PFSK-1 (cell line): ENCODE measurements around the gene UQCR11.

Experiments
- FOXP2 ChIP-seq: optimal IDR thresholded peaks from 2 replicates; pipeline ENCODE3; 2011; ENCODE audit warnings: borderline replicate concordance, control low read depth, inconsistent platforms; ENCODE audit not compliant: insufficient read depth; ENCODE audit errors: extremely low read length, extremely low read depth
- POLR2AphosphoS5 ChIP-seq: IDR thresholded peaks from 2 replicates; pipeline ENCODE4 v1.6.1; 2012; ENCODE audit warnings: low read depth, mild to moderate bottlenecking, control low read depth, low read length, moderate library complexity
- SIN3A ChIP-seq: IDR thresholded peaks from 2 replicates; pipeline ENCODE4 v1.6.1; 2012; ENCODE audit warnings: mild to moderate bottlenecking, low read length, moderate library complexity, borderline replicate concordance; ENCODE audit not compliant: insufficient read depth
- TAF1 ChIP-seq: IDR thresholded peaks from 2 replicates; pipeline ENCODE4 v1.6.1; 2012; ENCODE audit warnings: low read length, control low read depth, borderline replicate concordance; ENCODE audit not compliant: insufficient read depth
- TF ChIP-seq, protein P1 (sequence below), 2 experiments: IDR thresholded peaks; 2 replicates each; pipeline versions ENCODE4 v1.6.1 to v1.8.0; 2011 to 2012; ENCODE audit warnings: low read depth in 2 of 2, low read length in 2 of 2, control low read depth in 1 of 2, inconsistent platforms in 1 of 2, mild to moderate bottlenecking in 1 of 2, moderate library complexity in 1 of 2; ENCODE audit not compliant: insufficient read depth in 1 of 2

The UQCR11 gene

DNA sequence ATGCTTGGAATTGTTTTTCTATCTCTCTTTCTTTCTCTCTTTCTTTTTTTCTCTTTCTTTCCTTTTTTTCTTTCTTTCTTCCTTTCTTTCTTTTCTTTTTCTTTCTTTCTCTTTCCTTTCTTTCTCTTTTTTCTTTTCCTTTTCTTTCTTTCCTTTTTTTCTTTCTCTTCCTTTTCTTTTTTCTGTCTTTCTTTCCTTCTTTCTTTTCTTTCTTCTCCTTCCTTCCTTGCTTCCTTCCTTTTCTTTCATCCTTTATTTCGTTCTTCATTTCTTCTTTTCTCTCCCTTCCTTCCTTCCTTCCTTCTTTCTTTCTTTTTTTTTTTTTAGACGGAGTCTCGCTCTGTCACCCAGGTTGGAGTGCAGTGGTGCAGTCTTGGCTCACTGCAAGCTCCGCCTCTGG, 35.3 kb downstream of the UQCR11 start:
- TF ChIP-seq, protein P1, sequence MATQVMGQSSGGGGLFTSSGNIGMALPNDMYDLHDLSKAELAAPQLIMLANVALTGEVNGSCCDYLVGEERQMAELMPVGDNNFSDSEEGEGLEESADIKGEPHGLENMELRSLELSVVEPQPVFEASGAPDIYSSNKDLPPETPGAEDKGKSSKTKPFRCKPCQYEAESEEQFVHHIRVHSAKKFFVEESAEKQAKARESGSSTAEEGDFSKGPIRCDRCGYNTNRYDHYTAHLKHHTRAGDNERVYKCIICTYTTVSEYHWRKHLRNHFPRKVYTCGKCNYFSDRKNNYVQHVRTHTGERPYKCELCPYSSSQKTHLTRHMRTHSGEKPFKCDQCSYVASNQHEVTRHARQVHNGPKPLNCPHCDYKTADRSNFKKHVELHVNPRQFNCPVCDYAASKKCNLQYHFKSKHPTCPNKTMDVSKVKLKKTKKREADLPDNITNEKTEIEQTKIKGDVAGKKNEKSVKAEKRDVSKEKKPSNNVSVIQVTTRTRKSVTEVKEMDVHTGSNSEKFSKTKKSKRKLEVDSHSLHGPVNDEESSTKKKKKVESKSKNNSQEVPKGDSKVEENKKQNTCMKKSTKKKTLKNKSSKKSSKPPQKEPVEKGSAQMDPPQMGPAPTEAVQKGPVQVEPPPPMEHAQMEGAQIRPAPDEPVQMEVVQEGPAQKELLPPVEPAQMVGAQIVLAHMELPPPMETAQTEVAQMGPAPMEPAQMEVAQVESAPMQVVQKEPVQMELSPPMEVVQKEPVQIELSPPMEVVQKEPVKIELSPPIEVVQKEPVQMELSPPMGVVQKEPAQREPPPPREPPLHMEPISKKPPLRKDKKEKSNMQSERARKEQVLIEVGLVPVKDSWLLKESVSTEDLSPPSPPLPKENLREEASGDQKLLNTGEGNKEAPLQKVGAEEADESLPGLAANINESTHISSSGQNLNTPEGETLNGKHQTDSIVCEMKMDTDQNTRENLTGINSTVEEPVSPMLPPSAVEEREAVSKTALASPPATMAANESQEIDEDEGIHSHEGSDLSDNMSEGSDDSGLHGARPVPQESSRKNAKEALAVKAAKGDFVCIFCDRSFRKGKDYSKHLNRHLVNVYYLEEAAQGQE (IDR thresholded peaks at IDR 0.05; ENCODE audit: insufficient read depth in 1 of 2, low read depth in 2 of 2, low read length in 2 of 2) = no peak
- no peak for TF ChIP-seq POLR2AphosphoS5
- no peak for TF ChIP-seq TAF1
- TF ChIP-seq SIN3A = no peak
- no peak for TF ChIP-seq FOXP2

DNA sequence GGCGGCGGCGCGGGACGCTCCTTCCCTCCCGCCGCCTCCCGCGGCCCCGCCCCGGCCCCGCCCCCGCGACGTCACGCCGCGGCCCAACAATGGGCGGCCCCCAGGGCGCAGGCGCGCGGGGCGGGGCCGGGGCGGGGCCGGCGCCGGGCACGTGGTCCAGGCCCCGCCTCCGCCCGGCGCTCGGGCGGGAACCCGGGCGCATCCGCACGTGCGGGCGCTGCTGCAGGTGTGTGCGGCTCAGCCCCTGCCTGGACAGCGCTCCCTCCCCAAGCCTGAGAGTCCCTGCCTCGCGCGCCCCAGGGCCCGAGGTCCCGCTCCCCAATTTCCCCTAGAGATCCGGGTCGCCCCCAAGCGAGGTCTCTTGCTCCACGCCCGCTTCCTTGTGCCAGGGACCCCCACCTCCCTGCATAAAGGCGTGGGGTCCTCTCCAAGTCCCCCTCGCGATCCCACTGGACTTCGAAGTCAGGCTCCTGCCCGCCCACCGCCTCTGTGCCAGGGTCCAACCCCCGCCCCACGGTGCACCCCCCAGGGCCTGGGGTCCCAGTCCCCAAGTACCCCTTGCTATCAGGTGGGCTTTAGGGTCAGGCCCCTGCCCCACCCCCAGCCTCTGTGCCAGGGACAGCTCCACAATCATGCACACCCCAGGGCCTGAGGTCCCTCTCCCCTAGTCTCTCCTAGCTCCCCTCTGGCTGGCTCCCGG, 36.8 kb downstream of the UQCR11 start, which contains the start of gene MEX3D:
Gene MEX3D (minus strand): TSS at position 6 of the 700 bp plus-strand sequence. CDS start 267 bp downstream, outside the sequence.
- no peak for TF ChIP-seq TAF1
- TF ChIP-seq FOXP2 = peak; percentile 65
- no peak for TF ChIP-seq SIN3A
- TF ChIP-seq POLR2AphosphoS5 = no peak

DNA sequence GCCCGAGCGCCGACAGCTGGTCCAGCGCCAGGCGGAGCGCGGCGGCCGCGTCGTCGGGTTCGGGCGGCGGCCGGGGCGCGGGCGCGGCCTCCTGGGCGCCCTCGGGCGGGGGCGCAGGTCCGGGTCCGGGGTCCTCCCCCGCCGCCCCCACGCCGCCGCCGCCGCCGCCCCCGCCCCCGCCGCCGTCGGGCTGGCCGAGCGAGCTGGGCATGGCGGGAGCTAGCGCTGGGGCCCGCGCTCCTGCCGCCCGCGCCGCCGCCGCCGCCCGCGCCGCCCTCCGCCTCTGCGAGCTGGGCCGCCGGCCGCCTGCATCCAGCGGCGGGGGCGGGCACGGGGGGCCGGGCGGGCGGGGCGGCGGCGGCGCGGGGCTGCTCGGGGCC, 37.4 kb downstream of the UQCR11 start:
- TF ChIP-seq FOXP2 = no peak
- no peak for TF ChIP-seq POLR2AphosphoS5
- TF ChIP-seq TAF1 = no peak
- no peak for TF ChIP-seq SIN3A
- TF ChIP-seq, protein P1 (IDR thresholded peaks at IDR 0.05; ENCODE audit: insufficient read depth in 1 of 2, low read depth in 2 of 2, low read length in 2 of 2) = no peak

DNA sequence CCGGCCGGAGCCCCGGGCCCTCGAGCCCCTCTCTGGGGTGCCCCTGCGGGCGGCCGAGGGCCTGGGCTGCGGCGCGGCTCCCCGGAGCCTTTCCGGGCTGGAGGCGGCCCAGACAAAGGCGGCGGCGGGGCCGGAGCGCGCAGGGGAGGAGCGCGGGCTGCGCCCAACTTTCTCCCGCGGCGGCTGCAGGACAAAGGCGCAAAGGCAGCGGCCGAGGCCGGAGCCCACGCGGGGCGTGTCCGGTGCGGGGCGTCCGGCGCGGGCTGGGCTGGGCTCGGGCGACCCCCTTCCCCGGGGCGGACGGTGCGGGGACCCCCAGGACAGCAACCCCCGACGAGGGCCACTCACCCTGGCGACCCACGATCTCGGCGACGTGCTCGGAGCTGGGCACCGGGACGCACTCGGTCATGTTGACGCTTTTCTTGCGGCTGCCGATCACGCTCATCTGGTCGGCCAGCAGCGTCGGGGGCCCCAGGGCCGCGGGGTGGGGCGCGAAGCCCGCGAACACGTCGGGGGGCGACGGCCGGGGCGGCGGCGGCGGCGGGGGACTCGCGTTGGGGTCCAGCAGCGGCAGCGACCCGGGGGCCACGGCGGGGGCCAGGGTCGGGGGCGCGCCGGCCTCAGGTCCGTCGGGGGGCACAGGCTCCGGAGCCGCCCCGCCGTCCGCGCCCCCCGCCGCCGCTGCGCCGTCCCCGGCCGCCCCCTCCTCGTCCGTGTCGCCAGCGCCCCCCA, 38.0 kb downstream of the UQCR11 start:
- TF ChIP-seq SIN3A (no peak), TAF1 (no peak), FOXP2 (no peak), POLR2AphosphoS5 (no peak)
- TF ChIP-seq, protein P1 (IDR thresholded peaks at IDR 0.05; ENCODE audit: insufficient read depth in 1 of 2, low read depth in 2 of 2, low read length in 2 of 2) = no peak

DNA sequence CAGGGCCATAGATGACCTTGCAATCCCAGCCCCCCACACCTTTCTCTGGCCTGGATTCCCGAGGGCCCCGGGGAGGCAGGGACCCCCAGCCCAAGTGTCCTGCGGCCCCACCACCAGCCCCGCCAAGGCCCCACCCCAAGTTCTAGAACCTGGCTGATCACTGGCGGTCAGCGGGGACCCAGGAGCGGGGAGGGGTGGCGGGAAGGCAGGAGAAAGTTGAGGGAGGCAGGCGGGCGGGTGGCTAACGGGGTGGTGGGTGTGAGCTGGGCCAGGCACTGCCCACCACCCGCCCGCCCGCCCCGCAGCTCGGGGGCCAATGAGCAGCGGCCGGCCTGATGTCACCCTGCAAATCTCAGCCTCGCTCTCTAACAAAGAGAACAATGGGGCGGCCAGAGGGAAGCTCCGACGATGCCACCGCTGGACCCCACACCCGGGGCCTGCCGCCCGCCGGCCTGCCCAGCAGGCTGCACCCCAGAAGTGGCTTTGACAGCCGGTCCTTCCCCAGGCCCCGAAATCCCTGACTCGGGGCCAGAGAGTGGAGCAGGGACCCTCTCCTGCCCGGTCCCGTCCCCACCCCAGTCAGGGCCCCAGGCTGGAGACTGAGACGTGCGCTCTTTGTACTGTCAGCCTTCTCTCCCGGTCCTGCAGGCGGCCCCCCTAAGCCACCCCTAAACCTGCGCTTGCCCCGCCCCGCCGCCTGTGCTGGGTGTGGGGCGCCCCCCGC, 38.7 kb downstream of the UQCR11 start:
- TF ChIP-seq TAF1 (no peak), POLR2AphosphoS5 (peak; percentile 52; the same call in 1 of the 2 replicates)
